ENCODE data around the gene SMR3B.

Gene SMR3B

DNA sequence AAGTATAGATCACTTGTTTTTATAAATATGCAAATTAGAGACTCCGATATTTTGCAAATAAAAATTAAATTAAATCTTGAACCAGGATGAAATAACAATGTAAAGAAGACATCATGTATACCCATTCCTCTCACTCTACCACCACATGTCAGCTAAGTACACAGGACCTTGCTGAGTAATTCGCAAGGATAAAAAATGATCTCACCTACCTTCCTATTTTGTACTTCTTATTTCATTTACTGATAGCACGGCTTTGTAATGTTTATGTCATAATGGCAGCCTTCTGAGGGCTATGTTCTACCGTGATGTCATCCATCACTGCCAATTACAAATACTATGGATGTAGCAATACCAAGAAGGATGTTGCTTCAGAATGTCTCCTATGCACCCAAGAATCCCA lies 10.9 kb upstream of the SMR3B start:
- no peaks in the 10 kb centered on the region for H3K27me3 ChIP-seq
- no peak overlapping the region for H3K4me2 ChIP-seq
- TF ChIP-seq Cebpa-rat (IDR thresholded peaks at IDR 0.05): no peak
- H3K9ac ChIP-seq: no peak overlapping the region
- no peaks in the 10 kb centered on the region for H3K4me1 ChIP-seq
- no peak overlapping the region for H3K4me3 ChIP-seq
- no peaks in the 10 kb centered on the region for H3K9me3 ChIP-seq
- H3K36me3 ChIP-seq: no peaks in the 10 kb centered on the region
- no peak overlapping the region for H3K27ac ChIP-seq
- H4K20me1 ChIP-seq: no peaks in the 10 kb centered on the region

DNA sequence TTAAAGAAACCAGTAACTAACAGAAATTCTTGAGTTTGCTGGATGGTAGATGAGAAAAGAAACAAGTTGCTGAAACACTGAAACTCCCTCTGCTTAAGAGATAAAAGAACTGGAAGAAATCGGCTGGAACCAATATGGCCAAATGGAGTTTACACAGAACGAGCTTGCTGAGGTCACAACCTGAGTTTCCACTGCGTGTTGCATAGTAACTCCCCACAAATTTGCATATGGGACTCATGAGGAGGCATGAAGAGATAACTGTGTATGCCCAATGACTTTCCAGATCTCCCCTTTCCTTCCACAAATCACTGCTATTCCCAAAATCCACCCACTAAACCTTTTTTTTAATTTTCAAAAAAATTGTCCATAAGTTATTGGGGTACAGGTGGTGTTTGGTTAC lies 10.2 kb upstream of the SMR3B start:
- no peak for TF ChIP-seq Cebpa-rat (IDR thresholded peaks at IDR 0.05)
- no peaks in the 10 kb centered on the region for H4K20me1 ChIP-seq
- no peaks in the 10 kb centered on the region for H3K27me3 ChIP-seq
- no peak overlapping the region for H3K4me2 ChIP-seq
- H3K9ac ChIP-seq: no peak overlapping the region
- H3K27ac ChIP-seq: no peak overlapping the region
- H3K9me3 ChIP-seq: no peaks in the 10 kb centered on the region
- no peaks in the 10 kb centered on the region for H3K4me1 ChIP-seq
- no peak overlapping the region for H3K4me3 ChIP-seq
- H3K36me3 ChIP-seq: no peaks in the 10 kb centered on the region

DNA sequence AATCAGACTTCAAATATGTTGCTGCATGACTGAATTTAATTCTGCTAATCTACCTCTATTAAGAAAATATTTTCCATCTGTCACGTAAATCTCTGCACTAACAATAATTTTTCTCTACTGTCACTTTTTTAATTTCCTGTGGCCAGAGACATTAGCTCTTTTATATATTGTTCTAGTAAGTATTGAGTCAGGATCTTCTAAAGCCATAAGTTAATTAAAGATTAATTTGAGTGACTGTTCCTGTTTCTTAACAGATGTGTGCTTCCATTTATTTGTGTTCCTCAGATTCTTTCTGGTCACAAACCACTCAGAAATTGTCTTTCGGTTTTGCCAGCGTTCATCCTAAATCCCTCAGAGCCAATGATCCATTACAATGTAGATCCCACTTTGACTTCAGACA lies 2.4 kb upstream of the SMR3B start:
- Histone ChIP-seq H3K27ac (no peak overlapping the region), H4K20me1 (no peaks in the 10 kb centered on the region), H3K4me2 (no peak overlapping the region), H3K27me3 (no peaks in the 10 kb centered on the region), H3K4me1 (no peaks in the 10 kb centered on the region), H3K36me3 (no peaks in the 10 kb centered on the region), H3K4me3 (no peak overlapping the region), H3K9me3 (no peaks in the 10 kb centered on the region), H3K9ac (no peak overlapping the region)
- no peak for TF ChIP-seq Cebpa-rat (IDR thresholded peaks at IDR 0.05)

DNA sequence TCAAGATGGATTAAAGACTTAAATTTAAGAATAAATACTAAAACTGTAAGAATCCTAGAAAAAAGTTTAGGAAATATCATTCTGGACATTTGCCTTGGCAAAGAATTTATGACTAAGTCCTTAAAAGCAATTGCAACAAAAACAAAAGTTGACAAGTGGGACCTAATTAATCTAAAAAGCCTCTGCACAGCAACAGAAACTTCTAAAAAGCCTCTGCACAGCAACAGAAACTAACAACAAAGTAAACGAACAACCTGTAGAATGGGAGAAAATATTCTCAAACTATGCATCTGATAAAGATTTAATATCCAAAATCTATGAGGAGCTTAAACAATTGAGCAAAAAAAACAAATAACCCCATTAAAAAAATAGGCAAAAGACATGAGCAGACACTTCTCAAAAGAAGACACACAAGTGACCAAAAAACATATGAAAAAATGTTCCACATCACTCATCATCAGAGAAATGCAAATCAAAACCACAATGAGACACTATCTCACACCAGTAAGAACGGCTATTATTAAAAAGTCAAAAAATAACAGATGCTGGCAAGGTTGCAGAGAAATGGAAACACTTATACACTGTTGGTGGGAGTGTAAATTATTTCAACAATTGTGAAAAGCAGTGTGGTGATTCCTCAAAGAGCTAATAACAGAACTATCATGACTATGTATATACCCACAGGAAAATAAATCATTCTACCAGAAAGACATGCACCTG lies 9.3 kb downstream of the SMR3B start:
- Histone ChIP-seq H3K9ac (no peak overlapping the region), H3K4me2 (no peak overlapping the region), H3K9me3 (no peaks in the 10 kb centered on the region), H3K27me3 (no peaks in the 10 kb centered on the region), H3K4me3 (no peak overlapping the region), H4K20me1 (no peaks in the 10 kb centered on the region), H3K4me1 (peaks cover 9% of the 10 kb centered on the region; the same call in 1 of the 2 replicates), H3K27ac (no peak overlapping the region), H3K36me3 (no peaks in the 10 kb centered on the region)
- no peak for TF ChIP-seq Cebpa-rat (IDR thresholded peaks at IDR 0.05)

DNA sequence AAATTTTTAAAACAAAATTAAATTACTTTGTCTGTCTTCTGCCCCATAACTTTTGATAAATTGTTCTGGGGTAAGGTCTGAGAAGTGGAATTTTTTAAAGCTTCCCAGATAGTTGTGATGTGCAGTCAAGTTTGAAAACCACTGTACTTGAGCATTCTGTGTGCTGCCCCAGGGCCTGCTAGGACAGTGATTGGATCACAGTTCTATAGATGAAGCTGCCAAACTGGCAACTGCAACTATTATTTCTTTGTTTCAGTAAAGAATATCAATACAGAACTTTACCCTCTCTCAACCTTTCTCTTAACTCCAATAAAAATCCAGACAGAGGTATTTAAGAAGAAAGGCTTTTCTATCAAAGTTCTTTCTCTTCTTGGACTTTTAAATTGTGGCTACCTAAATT lies 14.6 kb downstream of the SMR3B start, which contains the start of gene OPRPN:
Gene OPRPN (plus strand): TSS at position 361 of the 400 bp plus-strand sequence. CDS start 1,346 bp downstream, outside the sequence.
- 0 out of 2 replicates have a peak, but pooled peaks cover under 1% of the 10 kb centered on the region for H3K4me1 ChIP-seq
- no peak within 1 kb of the TSS for H3K27ac ChIP-seq
- no peaks in the 10 kb centered on the region for H3K36me3 ChIP-seq
- no peaks in the 10 kb centered on the region for H3K9me3 ChIP-seq
- no peaks in the 10 kb centered on the region for H4K20me1 ChIP-seq
- H3K4me3 ChIP-seq: no peak within 1 kb of the TSS
- H3K4me2 ChIP-seq: no peak within 1 kb of the TSS
- no peak for TF ChIP-seq Cebpa-rat (IDR thresholded peaks at IDR 0.05)
- no peaks in the 10 kb centered on the region for H3K27me3 ChIP-seq
- no peak within 1 kb of the TSS for H3K9ac ChIP-seq

DNA sequence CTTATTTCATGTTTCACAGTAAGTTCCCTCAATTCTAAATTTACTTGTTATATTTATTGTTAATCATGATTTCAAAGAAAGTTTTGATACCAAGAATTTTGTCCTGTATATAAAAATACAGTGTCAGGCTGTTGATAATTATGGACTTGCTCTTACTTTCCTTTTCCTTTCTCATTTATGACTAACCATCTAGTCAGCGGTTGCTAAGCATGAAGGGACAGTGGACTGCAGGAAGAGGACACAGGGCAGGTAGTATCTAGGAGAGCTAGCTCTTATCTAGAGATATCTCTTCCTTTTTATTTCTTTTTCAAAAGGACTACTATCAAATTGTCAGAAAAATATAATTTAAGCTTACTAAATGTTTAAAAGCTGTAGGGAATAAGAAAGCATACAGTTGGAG lies 16.4 kb downstream of the SMR3B start:
- TF ChIP-seq Cebpa-rat (IDR thresholded peaks at IDR 0.05): no peak
- H3K9me3 ChIP-seq: no peaks in the 10 kb centered on the region
- H3K27me3 ChIP-seq: no peaks in the 10 kb centered on the region
- H3K36me3 ChIP-seq: no peaks in the 10 kb centered on the region
- H3K4me3 ChIP-seq: no peak overlapping the region
- H3K4me1 ChIP-seq: no peaks in the 10 kb centered on the region
- H4K20me1 ChIP-seq: no peaks in the 10 kb centered on the region
- H3K4me2 ChIP-seq: no peak overlapping the region
- H3K9ac ChIP-seq: no peak overlapping the region
- no peak overlapping the region for H3K27ac ChIP-seq

DNA sequence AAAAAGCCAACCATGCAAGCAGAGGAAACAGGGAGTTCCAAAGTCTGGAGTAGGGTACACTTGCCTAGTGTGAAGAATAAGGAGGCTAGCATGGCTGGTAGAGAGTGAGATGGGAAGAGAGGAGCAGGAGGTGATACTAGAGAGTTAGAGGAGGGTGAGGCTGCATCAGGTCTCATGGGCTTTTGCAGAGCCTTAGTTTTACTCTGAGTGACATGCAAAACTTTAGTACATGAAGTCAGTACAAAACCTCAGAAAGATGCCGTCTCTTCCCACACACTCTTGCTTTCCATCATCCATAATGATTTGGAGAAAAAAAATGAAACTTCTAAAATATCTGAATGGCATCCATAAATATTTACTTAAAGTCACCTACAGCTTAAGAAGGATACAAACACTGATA lies 19.8 kb downstream of the SMR3B start:
- no peak overlapping the region for H3K9ac ChIP-seq
- H3K4me1 ChIP-seq: peaks cover 9% of the 10 kb centered on the region
- H3K27ac ChIP-seq: no peak overlapping the region
- TF ChIP-seq Cebpa-rat (IDR thresholded peaks at IDR 0.05): no peak
- no peaks in the 10 kb centered on the region for H3K27me3 ChIP-seq
- H3K36me3 ChIP-seq: no peaks in the 10 kb centered on the region
- H3K4me2 ChIP-seq: no peak overlapping the region
- H3K9me3 ChIP-seq: no peaks in the 10 kb centered on the region
- no peaks in the 10 kb centered on the region for H4K20me1 ChIP-seq
- no peak overlapping the region for H3K4me3 ChIP-seq

DNA sequence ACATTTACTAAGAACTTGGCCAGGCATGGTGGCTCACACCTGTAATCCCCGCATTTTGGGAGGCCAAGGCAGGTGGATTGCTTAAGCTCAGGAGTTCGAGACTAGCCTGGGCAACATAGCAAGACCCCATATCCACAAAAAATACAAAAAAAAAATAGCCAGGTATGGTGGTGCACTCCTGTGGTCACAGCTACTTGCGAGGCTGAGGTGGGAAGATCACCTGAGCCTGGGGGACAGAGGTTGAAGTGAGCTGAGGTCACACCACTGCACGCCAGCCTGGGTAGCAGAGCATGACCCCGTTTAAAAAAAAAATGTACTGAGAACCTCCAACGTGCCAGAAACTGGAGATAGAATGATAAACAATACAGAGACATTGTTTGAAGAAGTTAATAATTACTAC lies 22.8 kb downstream of the SMR3B start:
- no peak overlapping the region for H3K27ac ChIP-seq
- no peaks in the 10 kb centered on the region for H3K36me3 ChIP-seq
- no peak for TF ChIP-seq Cebpa-rat (IDR thresholded peaks at IDR 0.05)
- H3K4me3 ChIP-seq: no peak overlapping the region
- H3K9ac ChIP-seq: no peak overlapping the region
- peaks cover 9% of the 10 kb centered on the region for H3K4me1 ChIP-seq
- no peaks in the 10 kb centered on the region; the same call in 1 of the 2 replicates for H3K9me3 ChIP-seq
- H3K27me3 ChIP-seq: no peaks in the 10 kb centered on the region
- no peaks in the 10 kb centered on the region for H4K20me1 ChIP-seq
- no peak overlapping the region for H3K4me2 ChIP-seq

DNA sequence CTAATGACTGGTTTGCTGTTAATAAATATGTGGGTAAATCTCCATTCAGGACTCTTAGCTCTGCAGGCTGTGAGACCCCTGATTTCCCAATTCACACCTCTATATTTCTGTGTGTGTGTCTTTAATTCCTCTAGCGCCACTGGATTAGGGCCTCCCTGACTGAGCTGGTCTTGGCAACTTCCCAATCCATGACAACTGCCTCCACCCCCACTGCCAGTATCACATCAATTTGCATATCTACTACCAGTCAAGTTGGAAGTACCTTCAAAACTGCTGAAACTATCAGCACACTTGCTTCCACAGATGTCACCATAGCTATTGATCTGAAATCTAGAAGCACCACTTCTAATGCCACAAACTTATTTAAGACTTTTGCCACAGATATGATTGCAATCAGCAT lies 42.4 kb downstream of the SMR3B start:
- H3K4me3 ChIP-seq: no peak overlapping the region
- peaks cover 3% of the 10 kb centered on the region; the same call in 1 of the 2 replicates for H3K9me3 ChIP-seq
- H3K4me1 ChIP-seq: no peaks in the 10 kb centered on the region
- H4K20me1 ChIP-seq: no peaks in the 10 kb centered on the region
- no peak overlapping the region for H3K9ac ChIP-seq
- TF ChIP-seq Cebpa-rat (IDR thresholded peaks at IDR 0.05): no peak
- no peaks in the 10 kb centered on the region for H3K27me3 ChIP-seq
- H3K27ac ChIP-seq: no peak overlapping the region
- no peaks in the 10 kb centered on the region for H3K36me3 ChIP-seq
- no peak overlapping the region for H3K4me2 ChIP-seq

DNA sequence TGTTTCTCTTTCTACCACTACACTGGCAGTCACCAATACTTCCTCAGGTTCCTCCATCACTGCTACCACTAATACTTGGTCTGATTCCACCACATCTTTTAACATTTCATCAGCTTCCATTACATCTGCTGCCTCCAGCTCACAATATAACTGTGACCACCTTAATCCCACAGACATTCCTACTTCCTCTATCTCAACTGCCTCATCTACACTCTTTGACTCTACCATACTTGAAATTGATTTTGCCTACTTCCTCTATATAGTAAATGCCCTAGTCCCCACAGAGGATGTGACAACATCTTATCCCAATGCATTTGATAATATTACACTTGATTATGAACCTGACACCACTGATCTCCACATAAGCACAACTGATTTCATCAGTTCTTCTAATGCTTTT lies 43.9 kb downstream of the SMR3B start:
- peaks cover 3% of the 10 kb centered on the region; the same call in 1 of the 2 replicates for H3K9me3 ChIP-seq
- no peaks in the 10 kb centered on the region for H3K36me3 ChIP-seq
- no peaks in the 10 kb centered on the region for H3K27me3 ChIP-seq
- no peak overlapping the region for H3K9ac ChIP-seq
- no peak overlapping the region for H3K27ac ChIP-seq
- no peak overlapping the region for H3K4me3 ChIP-seq
- no peaks in the 10 kb centered on the region for H3K4me1 ChIP-seq
- no peak for TF ChIP-seq Cebpa-rat (IDR thresholded peaks at IDR 0.05)
- no peak overlapping the region for H3K4me2 ChIP-seq
- H4K20me1 ChIP-seq: no peaks in the 10 kb centered on the region
